GM12891 (cell line): ENCODE measurements around the gene B3GALNT2.

Source experiments
- POLR2A ChIP-seq: IDR thresholded peaks from 2 replicates; pipeline ENCODE4 v1.6.1; 2011; ENCODE audit warnings: low read depth, low read length, control low read depth
- POLR2AphosphoS5 ChIP-seq: IDR thresholded peaks from 2 replicates; pipeline ENCODE4 v1.6.1; 2011; ENCODE audit warnings: low read depth, low read length, control low read depth
- POU2F2 ChIP-seq: IDR thresholded peaks from 2 replicates; pipeline ENCODE4 v1.6.1; 2011; ENCODE audit warnings: low read depth, mild to moderate bottlenecking, control low read depth, low read length, moderate library complexity
- TAF1 ChIP-seq: IDR thresholded peaks from 2 replicates; pipeline ENCODE4 v1.6.1; 2011; ENCODE audit warnings: low read depth, low read length, control low read depth

- TF ChIP-seq POLR2A = no peak
- TF ChIP-seq TAF1 = no peak
- no peak for TF ChIP-seq POU2F2
- TF ChIP-seq POLR2AphosphoS5 = no peak
These were observed 80.2 kb downstream of the B3GALNT2 start for GRCh38 chr1:235424092-235424491.
